GM23248 (cell line): ENCODE results near the gene FNDC7. TPM values are rescaled to one million over a fixed set of nuclear protein-coding genes. Genes with fewer than 3 reads are reported as not detected.
"Not testable (repeated sequence)": the region's sequence is repeated elsewhere in the genome, so short reads cannot be mapped to it uniquely, and the experiment has no call there.

Experiments
- DNase-seq: peaks from one replicate; pipeline ENCODE4 v3.0.0-alpha.2; 2015
- H2AFZ ChIP-seq: fragments of 200-600 bp; sonication (generic); 2 replicates; pipeline ENCODE4 v1.6.1; 2016; ENCODE audit warnings: antibody characterized with exemption
- H3F3A ChIP-seq: fragments of 200-600 bp; sonication (generic); 2 replicates; pipeline ENCODE4 v1.6.1; 2016; ENCODE audit warnings: mild to moderate bottlenecking, antibody characterized with exemption, mixed run types; ENCODE audit not compliant: insufficient read depth
- H3K27ac ChIP-seq: fragments of 200-600 bp; sonication (generic); 2 replicates; pipeline ENCODE4 v1.5.1; 2016; ENCODE audit warnings: mild to moderate bottlenecking
- H3K27me3 ChIP-seq: fragments of 200-600 bp; sonication (generic); replicated peaks from 2 replicates; pipeline ENCODE4 v1.6.1; 2016; ENCODE audit warnings: mild to moderate bottlenecking; ENCODE audit not compliant: insufficient read depth
- H3K36me3 ChIP-seq: fragments of 200-600 bp; sonication (generic); 2 replicates; pipeline ENCODE4 v1.6.1; 2016; ENCODE audit warnings: low read depth, mild to moderate bottlenecking
- H3K4me1 ChIP-seq: fragments of 200-600 bp; sonication (generic); 2 replicates; pipeline ENCODE4 v1.6.1; 2016; ENCODE audit warnings: mild to moderate bottlenecking; ENCODE audit not compliant: insufficient read depth
- H3K4me2 ChIP-seq: fragments of 200-600 bp; sonication (generic); one replicate; pipeline ENCODE4 v1.6.1; 2016; ENCODE audit warnings: mild to moderate bottlenecking; ENCODE audit not compliant: unreplicated experiment
- H3K4me3 ChIP-seq: fragments of 200-600 bp; sonication (generic); 2 replicates; pipeline ENCODE4 v1.5.1; 2016; ENCODE audit warnings: mild to moderate bottlenecking
- H3K79me2 ChIP-seq: fragments of 200-600 bp; sonication (generic); 2 replicates; pipeline ENCODE4 v1.6.1; 2016; ENCODE audit warnings: mild to moderate bottlenecking; ENCODE audit not compliant: insufficient read depth
- H3K9ac ChIP-seq: fragments of 200-600 bp; sonication (generic); 2 replicates; pipeline ENCODE4 v1.6.1; 2016; ENCODE audit warnings: mild to moderate bottlenecking
- H3K9me2 ChIP-seq: fragments of 200-600 bp; sonication (generic); 2 replicates; pipeline ENCODE4 v1.6.1; 2016; ENCODE audit warnings: mixed run types, mild to moderate bottlenecking, moderate library complexity; ENCODE audit not compliant: insufficient read depth
- H3K9me3 ChIP-seq: fragments of 200-600 bp; sonication (generic); one replicate; pipeline ENCODE4 v1.6.1; 2017; ENCODE audit warnings: low read depth
- H4K20me1 ChIP-seq: fragments of 200-600 bp; sonication (generic); 2 replicates; pipeline ENCODE4 v1.6.0; 2016; ENCODE audit not compliant: insufficient read depth
- EZH2 ChIP-seq: fragments of 200-600 bp; sonication (generic); IDR thresholded peaks from 2 replicates; pipeline ENCODE4 v1.6.1; 2018; ENCODE audit warnings: antibody characterized with exemption, mild to moderate bottlenecking; ENCODE audit not compliant: insufficient read depth, poor library complexity, severe bottlenecking
- EZH2phosphoT487 ChIP-seq: fragments of 200-600 bp; sonication (generic); IDR thresholded peaks from 2 replicates; pipeline ENCODE4 v1.6.1; 2018; ENCODE audit warnings: antibody characterized with exemption, moderate library complexity, mild to moderate bottlenecking, low read depth; ENCODE audit not compliant: insufficient read depth
- WGBS, 2 experiments: methylation state at CpG; one replicate each; pipeline ENCODE4 v1.1.6; 2015 to 2017; ENCODE audit warnings: low lambda C conversion rate in 2 of 2, low coverage in 1 of 2; ENCODE audit errors: missing lambda C conversion rate in 2 of 2; 5-methylcytosine and 5-hydroxymethylcytosine counted together
- in situ Hi-C: fragments of 300-500 bp; cut with MboI; formaldehyde crosslinking; loops from 2 replicates; pipeline ENCODE4 v1.15.0; 2020
- polyA plus RNA-seq: library from polyadenylated mRNA; unstranded; fragments of >200 nt; fragmentation: Nextera tagmentation; extraction: Ambion mirVana; gene quantifications from 2 replicates; pipeline ENCODE4 v1.2.1, GENCODE V29; 2016
- total RNA-seq: library from RNA; depleted of rRNA; stranded (reverse); fragments of >200 nt; shearing (Covaris generic); gene quantifications from 2 replicates; pipeline ENCODE4 v1.2.3, GENCODE V29; 2014

The FNDC7 gene
- total and polyA plus RNA-seq, 2 experiments from 2014 or later: not detected

DNA sequence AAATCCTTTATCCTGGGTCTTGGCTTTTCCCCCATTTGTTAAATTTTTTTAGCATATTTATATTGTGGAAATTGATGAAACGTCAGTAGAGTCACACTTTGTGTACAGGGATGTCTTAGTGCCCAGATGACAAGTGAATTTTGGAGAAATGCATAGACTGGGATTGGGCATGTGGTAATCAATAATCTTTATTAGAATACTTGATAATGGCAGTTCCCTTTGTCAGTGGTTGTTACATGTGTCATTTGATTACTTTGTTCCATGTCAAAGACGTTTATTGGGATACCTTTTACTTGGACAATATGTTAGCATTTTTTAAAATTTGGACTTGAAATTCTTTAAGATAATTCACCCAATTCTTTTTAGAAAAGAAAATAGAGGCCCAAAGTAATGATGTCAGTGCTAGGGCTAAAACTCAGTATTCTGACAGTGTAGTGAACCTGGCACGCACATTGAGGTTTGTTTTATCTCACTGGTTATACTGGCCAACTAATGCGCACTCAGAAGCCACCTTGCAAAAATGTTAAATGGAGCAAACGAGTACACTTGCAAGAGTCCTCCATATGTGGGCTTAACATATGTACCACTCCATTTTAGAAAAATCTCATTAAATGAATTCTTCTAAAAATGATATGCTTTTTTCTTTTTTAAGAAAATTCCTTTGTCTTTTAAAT, 11.4 kb upstream of the FNDC7 start:
- H3F3A ChIP-seq: peaks cover 69% of the 10 kb centered on the region

DNA sequence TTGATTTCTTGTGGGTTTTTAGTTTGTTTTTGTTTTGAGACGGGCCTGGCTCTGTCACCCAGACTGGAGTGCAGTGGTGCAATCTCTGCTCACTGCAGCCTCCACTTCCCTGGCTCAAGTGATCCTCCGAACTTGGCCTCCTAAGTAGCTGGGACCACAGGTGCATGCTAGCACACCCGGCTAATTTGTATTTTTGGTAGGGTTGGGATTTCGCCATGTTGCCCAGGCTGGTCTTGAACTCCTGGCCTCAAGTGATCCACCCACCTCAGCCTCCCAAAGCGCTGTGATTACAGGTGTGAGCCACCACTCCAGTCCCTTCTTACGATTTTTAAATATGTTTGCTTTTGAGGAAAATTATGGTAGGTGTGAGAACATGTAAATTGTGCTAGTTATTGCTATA, 10.6 kb upstream of the FNDC7 start:
- in situ Hi-C loops, DNase-seq, H4K20me1 ChIP-seq, H3K9me3 ChIP-seq, H2AFZ ChIP-seq, H3K27ac ChIP-seq, H3K9ac ChIP-seq, H3K4me2 ChIP-seq, H3K9me2 ChIP-seq, H3K4me3 ChIP-seq, H3K27me3 ChIP-seq: not testable (repeated sequence)
- peaks cover 46% of the 10 kb centered on the region for H3K36me3 ChIP-seq
- H3K79me2 ChIP-seq: peaks cover 23% of the 10 kb centered on the region
- H3F3A ChIP-seq: peaks cover 69% of the 10 kb centered on the region
- peaks cover 18% of the 10 kb centered on the region for H3K4me1 ChIP-seq
- WGBS, 2 experiments: 96 to 97% methylated on average over 6 of the region's 6 CpGs

More for the DNA sequence above, 11.4 kb upstream of the FNDC7 start:
- Histone ChIP-seq H4K20me1 (no peaks in the 10 kb centered on the region), H3K9ac (no peak overlapping the region), H3K4me3 (no peak overlapping the region), H3K27me3 (no peaks in the 10 kb centered on the region), H3K4me1 (peaks cover 18% of the 10 kb centered on the region), H3K9me3 (no peaks in the 10 kb centered on the region), H3K79me2 (peaks cover 31% of the 10 kb centered on the region), H3K27ac (no peak overlapping the region), H3K36me3 (peaks cover 54% of the 10 kb centered on the region), H3K4me2 (no peak overlapping the region), H2AFZ (no peak overlapping the region), H3K9me2 (no peaks in the 10 kb centered on the region)
- WGBS, 2 experiments: 71 to 74% methylated on average over 5 of the region's 5 CpGs
- no peak for DNase-seq
- TF ChIP-seq EZH2phosphoT487 (no peak), EZH2 (no peak)
- in situ Hi-C loops: no loop called here

DNA sequence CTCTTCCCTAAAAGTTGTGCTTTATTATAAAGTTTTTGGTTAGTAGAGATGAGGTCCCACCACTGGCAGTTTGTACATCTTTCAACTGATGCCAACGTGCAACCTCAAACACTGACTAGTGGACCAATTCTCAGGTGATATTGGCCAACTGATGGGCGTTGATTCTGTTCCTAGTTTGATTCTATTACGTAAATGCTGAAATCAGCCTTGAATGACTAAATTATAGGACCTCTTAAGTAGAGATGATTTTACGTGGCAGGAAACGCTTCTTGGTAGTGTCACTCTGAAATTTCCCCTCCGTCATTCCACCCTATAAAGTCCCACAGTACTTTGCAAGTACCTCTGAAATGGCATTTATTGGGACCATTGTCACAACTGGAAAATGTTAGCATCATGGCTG, 8.8 kb upstream of the FNDC7 start:
- 62 to 64% methylated on average over 6 of the region's 6 CpGs for WGBS, 2 experiments
- peak; percentile 47 for DNase-seq
- no peak for TF ChIP-seq EZH2phosphoT487
- TF ChIP-seq EZH2: no peak
- peaks cover 29% of the 10 kb centered on the region for H3K36me3 ChIP-seq
- H3K4me2 ChIP-seq: peak overlapping the region; percentile 42
- H3K4me1 ChIP-seq: peaks cover 18% of the 10 kb centered on the region
- no peaks in the 10 kb centered on the region for H3K27me3 ChIP-seq
- peak overlapping the region; percentile 34; the same call in 1 of the 2 replicates for H3K9ac ChIP-seq
- H3K9me3 ChIP-seq: no peaks in the 10 kb centered on the region
- no peaks in the 10 kb centered on the region for H4K20me1 ChIP-seq
- in situ Hi-C loops: no loop called here
- no peak overlapping the region for H2AFZ ChIP-seq
- H3F3A ChIP-seq: peaks cover 60% of the 10 kb centered on the region
- no peaks in the 10 kb centered on the region for H3K9me2 ChIP-seq
- H3K27ac ChIP-seq: peak overlapping the region; percentile 76
- peak overlapping the region; percentile 39 for H3K4me3 ChIP-seq
- peaks cover 6% of the 10 kb centered on the region; the same call in 1 of the 2 replicates for H3K79me2 ChIP-seq

- Histone ChIP-seq H3K4me3 (peak overlapping the region; percentile 39), H3F3A (peaks cover 55% of the 10 kb centered on the region), H4K20me1 (no peaks in the 10 kb centered on the region), H2AFZ (no peak overlapping the region), H3K79me2 (0 out of 2 replicates have a peak, but pooled peaks cover under 1% of the 10 kb centered on the region), H3K9ac (peak overlapping the region; percentile 34; the same call in 1 of the 2 replicates), H3K9me3 (no peaks in the 10 kb centered on the region), H3K4me2 (peak overlapping the region; percentile 42), H3K4me1 (peaks cover 18% of the 10 kb centered on the region), H3K27me3 (no peaks in the 10 kb centered on the region), H3K27ac (peak overlapping the region; percentile 76), H3K36me3 (peaks cover 23% of the 10 kb centered on the region), H3K9me2 (no peaks in the 10 kb centered on the region)
- in situ Hi-C loops: no loop called here
- WGBS, 2 experiments: 29% methylated on average over 2 of the region's 2 CpGs
- DNase-seq: peak; percentile 87
- TF ChIP-seq EZH2phosphoT487: no peak
- TF ChIP-seq EZH2: no peak
These were observed 8.2 kb upstream of the FNDC7 start for GRCh38 chr1:108704496-108704895.
